Measurements from ENCODE around the gene PRICKLE4.

GRCh38 chr6:41756354-41756753 is 24.2 kb upstream of the PRICKLE4 start:
- no peak for TF ChIP-seq ZNF274 (IDR thresholded peaks at IDR 0.05; ENCODE audit: low read depth, low read length)
- TF ChIP-seq YY1 (IDR thresholded peaks at IDR 0.05; ENCODE audit: insufficient read depth, insufficient read length), result no peak
